Brain microvascular endothelial cell (primary cell): Measurements from ENCODE around the gene CHCHD6.

Experiments
- DNase-seq: peaks from one replicate; pipeline ENCODE4 v3.0.0-alpha.2; 2020
- H3K27ac ChIP-seq: fragments of 250-450 bp; sonication (Bioruptor Pico); 2 replicates; pipeline ENCODE4 v1.5.1; 2020; ENCODE audit warnings: mild to moderate bottlenecking, moderate library complexity
- H3K27me3 ChIP-seq: fragments of 250-450 bp; sonication (Bioruptor Pico); replicated peaks from 2 replicates; pipeline ENCODE4 v1.5.1; 2020; ENCODE audit warnings: mild to moderate bottlenecking
- H3K36me3 ChIP-seq: fragments of 250-450 bp; sonication (Bioruptor Pico); replicated peaks from 2 replicates; pipeline ENCODE4 v1.5.1; 2020; ENCODE audit warnings: mild to moderate bottlenecking
- H3K4me3 ChIP-seq: 2 replicates; pipeline ENCODE4 v1.5.1; 2011; ENCODE audit warnings: low read depth, mild to moderate bottlenecking, control low read depth, low read length, moderate library complexity
- CTCF ChIP-seq: IDR thresholded peaks from 2 replicates; pipeline ENCODE4 v1.5.1; 2011; ENCODE audit warnings: low read depth, mild to moderate bottlenecking, moderate library complexity, low read length, control low read depth, inconsistent platforms; ENCODE audit errors: missing control alignments
- in situ Hi-C: cut with HindIII; loops from 2 replicates; pipeline ENCODE4 v1.10.0; 2017; ENCODE audit warnings: low sequenced_read_pairs, low pct_ligation_motif_present

CHCHD6 gene

GRCh38 chr3:126946405-126946804, 242.4 kb downstream of the CHCHD6 start:
- no peaks in the 10 kb centered on the region for H3K36me3 ChIP-seq
- no peak for TF ChIP-seq CTCF
- H3K27ac ChIP-seq, result no peak overlapping the region
- in situ Hi-C loops, result no loop called here
- H3K27me3 ChIP-seq, result no peaks in the 10 kb centered on the region
- no peak for DNase-seq
- no peak overlapping the region for H3K4me3 ChIP-seq

DNA sequence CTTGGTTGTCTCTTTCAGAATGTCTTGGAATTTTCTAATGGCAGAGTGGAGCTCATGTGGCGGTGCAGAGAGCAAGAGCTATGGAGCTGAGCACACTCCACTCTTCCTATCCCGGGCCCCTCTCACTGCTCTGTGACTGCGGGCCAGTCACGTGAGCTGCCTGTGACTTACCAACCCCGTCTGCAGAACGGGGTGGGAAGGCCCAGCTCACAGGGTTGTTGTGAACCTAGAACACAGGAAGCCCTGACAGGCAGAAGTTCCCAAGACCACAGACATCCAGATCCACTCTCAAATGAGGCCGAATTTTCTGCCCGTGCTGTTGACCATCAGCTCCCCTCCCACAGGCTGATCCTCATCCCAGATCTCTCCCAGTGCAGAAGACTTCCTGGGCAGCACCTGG, 243.4 kb downstream of the CHCHD6 start:
- Histone ChIP-seq H3K27ac (no peak overlapping the region), H3K36me3 (no peaks in the 10 kb centered on the region), H3K4me3 (no peak overlapping the region), H3K27me3 (no peaks in the 10 kb centered on the region)
- no peak for TF ChIP-seq CTCF
- DNase-seq, result no peak
- in situ Hi-C loops, result no loop called here

- in situ Hi-C loops, result no loop called here
- Histone ChIP-seq H3K36me3 (no peaks in the 10 kb centered on the region), H3K27me3 (no peaks in the 10 kb centered on the region), H3K4me3 (no peak overlapping the region), H3K27ac (no peak overlapping the region)
- DNase-seq, result no peak
- no peak for TF ChIP-seq CTCF
Observed at GRCh38 chr3:126948980-126949535, 245.0 kb downstream of the CHCHD6 start.

DNA sequence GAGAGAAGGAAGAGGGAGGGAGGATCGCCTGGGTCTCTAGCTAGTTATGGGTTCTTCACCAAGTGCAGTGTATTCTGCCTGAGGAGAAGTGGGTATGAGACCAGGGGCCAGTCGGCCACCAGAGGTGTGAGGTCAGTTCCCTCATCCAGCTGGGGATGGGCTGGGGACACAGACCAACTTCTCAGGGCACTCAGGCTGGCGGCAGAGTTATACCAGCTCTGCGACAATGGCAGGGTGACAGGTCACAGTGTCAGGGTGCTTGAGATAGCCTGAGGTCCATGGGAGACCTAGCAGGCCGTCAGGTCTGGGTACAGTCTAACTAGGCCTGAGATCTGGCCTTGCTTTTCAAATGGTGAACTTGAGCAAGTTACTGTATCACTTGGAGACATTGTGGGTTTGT, 247.5 kb downstream of the CHCHD6 start:
- Histone ChIP-seq H3K4me3 (no peak overlapping the region), H3K36me3 (no peaks in the 10 kb centered on the region), H3K27me3 (no peaks in the 10 kb centered on the region), H3K27ac (no peak overlapping the region)
- TF ChIP-seq CTCF, result no peak
- no peak for DNase-seq
- in situ Hi-C loops, result no loop called here

DNA sequence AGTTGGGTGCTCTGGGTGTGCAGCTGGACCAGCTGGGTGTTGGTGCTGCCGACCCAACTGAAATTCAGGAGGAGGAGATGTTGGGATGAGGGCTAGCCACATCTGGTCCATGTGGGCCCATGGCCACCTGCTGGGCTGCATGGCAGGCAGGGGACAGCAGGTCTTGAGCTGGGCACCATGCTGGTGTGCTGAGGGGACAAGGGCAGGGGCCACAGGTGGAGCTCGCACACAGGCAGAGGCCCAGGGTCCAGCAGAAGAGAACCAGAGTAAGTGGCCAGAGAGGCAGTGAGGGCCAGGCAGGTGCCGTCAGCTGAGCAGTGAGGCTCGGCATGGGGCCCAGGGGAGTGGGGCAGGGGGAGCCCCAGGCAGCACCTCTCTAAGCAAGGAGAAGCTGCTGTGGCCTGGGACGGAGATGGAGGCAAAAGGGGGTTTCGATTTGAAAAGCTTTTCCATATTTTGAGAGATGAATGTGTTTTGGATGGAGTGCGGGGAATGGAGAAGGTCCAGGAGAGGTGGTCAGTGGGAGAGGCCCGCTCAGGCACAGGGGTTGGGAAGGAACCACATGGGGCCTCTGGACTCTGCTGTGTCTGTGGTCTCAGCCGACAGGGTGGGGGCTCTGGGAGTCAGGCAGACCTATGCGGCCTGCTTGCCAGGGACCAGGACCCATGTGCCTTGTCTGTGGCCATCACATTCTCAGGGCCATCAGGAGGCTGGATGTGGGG, 248.4 kb downstream of the CHCHD6 start:
- Histone ChIP-seq H3K36me3 (no peaks in the 10 kb centered on the region), H3K27me3 (no peaks in the 10 kb centered on the region), H3K4me3 (no peak overlapping the region), H3K27ac (no peak overlapping the region)
- in situ Hi-C loops, result no loop called here
- TF ChIP-seq CTCF, result no peak
- no peak for DNase-seq
